CD14-positive monocyte (primary cell): ENCODE data around the gene STX2. TPM values are rescaled to one million over a fixed set of nuclear protein-coding genes. Genes with fewer than 3 reads are reported as not detected.

Experiments
- DNase-seq, 3 donors: peaks; one replicate each; pipeline ENCODE4 v3.0.0-alpha.2; 2011 to 2022
- H2AFZ ChIP-seq: 2 replicates; pipeline ENCODE4 v1.6.0; 2012; ENCODE audit warnings: mild to moderate bottlenecking, low read depth, low read length, inconsistent platforms; ENCODE audit not compliant: insufficient read depth, poor library complexity, severe bottlenecking
- H3K27ac ChIP-seq, 2 donors: 1 replicate in 1 of 2; 2 replicates in 1 of 2; pipeline ENCODE4 v1.5.1; 2012 to 2013; ENCODE audit warnings: low read length in 2 of 2, control low read depth in 1 of 2, inconsistent platforms in 1 of 2, low read depth in 1 of 2, mild to moderate bottlenecking in 1 of 2
- H3K27me3 ChIP-seq, 2 donors: one replicate each; pipeline versions ENCODE4 v1.6.0 to v1.6.1; 2011 to 2013; ENCODE audit warnings: low read length in 2 of 2; ENCODE audit not compliant: control insufficient read depth in 2 of 2, insufficient read depth in 2 of 2
- H3K36me3 ChIP-seq, 2 donors: replicated peaks in 1 of 2; 1 replicate in 1 of 2; 2 replicates in 1 of 2; pipeline versions ENCODE4 v1.5.1 to v1.6.1; 2012 to 2013; ENCODE audit warnings: low read length in 2 of 2, control low read depth in 1 of 2, inconsistent platforms in 1 of 2, mild to moderate bottlenecking in 1 of 2; ENCODE audit not compliant: insufficient read depth in 2 of 2, control insufficient read depth in 1 of 2
- H3K4me1 ChIP-seq, 2 donors: 1 replicate in 1 of 2; 2 replicates in 1 of 2; pipeline versions ENCODE4 v1.5.1 to v1.6.1; 2012 to 2013; ENCODE audit warnings: low read length in 2 of 2, control low read depth in 1 of 2, inconsistent platforms in 1 of 2, mild to moderate bottlenecking in 1 of 2, moderate library complexity in 1 of 2; ENCODE audit not compliant: insufficient read depth in 2 of 2, control insufficient read depth in 1 of 2
- H3K4me2 ChIP-seq: replicated peaks from 2 replicates; pipeline ENCODE3; 2012; ENCODE audit warnings: low read length, moderate library complexity, mild to moderate bottlenecking; ENCODE audit not compliant: poor library complexity, severe bottlenecking; ENCODE audit errors: extremely low read depth
- H3K4me3 ChIP-seq, 3 experiments: fragments of 200-600 bp in 1 of 3; sonication (generic) in 1 of 3; replicated peaks in 1 of 3; 1 replicate in 2 of 3; 2 replicates in 1 of 3; pipeline ENCODE4 v1.5.1; 2011 to 2013; ENCODE audit warnings: low read length in 3 of 3, mild to moderate bottlenecking in 3 of 3, control low read depth in 2 of 3, low read depth in 2 of 3, inconsistent platforms in 1 of 3, moderate library complexity in 1 of 3
- H3K79me2 ChIP-seq: 2 replicates; pipeline ENCODE4 v1.6.0; 2012; ENCODE audit warnings: mild to moderate bottlenecking, control low read depth, inconsistent platforms, low read length, moderate library complexity; ENCODE audit not compliant: insufficient read depth
- H3K9ac ChIP-seq: 2 replicates; pipeline ENCODE4 v1.6.0; 2017; ENCODE audit warnings: low read length, mild to moderate bottlenecking; ENCODE audit not compliant: insufficient read depth, poor library complexity, severe bottlenecking
- H3K9me3 ChIP-seq, 2 donors: replicated peaks in 1 of 2; 1 replicate in 1 of 2; 2 replicates in 1 of 2; pipeline versions ENCODE4 v1.5.1 to v1.6.1; 2012 to 2013; ENCODE audit warnings: low read length in 2 of 2, control low read depth in 1 of 2; ENCODE audit not compliant: control insufficient read depth in 1 of 2, insufficient read depth in 1 of 2
- H4K20me1 ChIP-seq: 2 replicates; pipeline ENCODE4 v1.6.0; 2012; ENCODE audit warnings: mild to moderate bottlenecking, low read length, control low read depth, moderate library complexity; ENCODE audit not compliant: insufficient read depth
- H3K27ac Mint-ChIP-seq, 7 donors: one replicate each; pipeline ENCODE4 v1.8.0; 2020; ENCODE audit warnings: mild to moderate bottlenecking in 7 of 7, mixed read lengths in 7 of 7, moderate library complexity in 6 of 7, inconsistent platforms in 2 of 7
- H3K27me3 Mint-ChIP-seq, 3 donors: one replicate each; pipeline ENCODE4 v1.8.0; 2021 to 2022; ENCODE audit warnings: low read depth in 3 of 3, mild to moderate bottlenecking in 3 of 3, mixed read lengths in 3 of 3, moderate library complexity in 3 of 3, inconsistent platforms in 1 of 3
- H3K36me3 Mint-ChIP-seq, 2 donors: one replicate each; pipeline ENCODE4 v1.8.0; 2020; ENCODE audit warnings: mixed read lengths in 2 of 2, inconsistent platforms in 1 of 2, mild to moderate bottlenecking in 1 of 2
- H3K4me1 Mint-ChIP-seq: one replicate; pipeline ENCODE4 v1.8.0; 2020; ENCODE audit warnings: mild to moderate bottlenecking, mixed read lengths
- H3K4me3 Mint-ChIP-seq, 2 donors: one replicate each; pipeline ENCODE4 v1.8.0; 2020; ENCODE audit warnings: mild to moderate bottlenecking in 2 of 2, mixed read lengths in 2 of 2, moderate library complexity in 1 of 2
- H3K9me3 Mint-ChIP-seq, 7 donors: one replicate each; pipeline ENCODE4 v1.8.0; 2020 to 2022; ENCODE audit warnings: mixed read lengths in 7 of 7, mild to moderate bottlenecking in 6 of 7, moderate library complexity in 6 of 7, inconsistent platforms in 2 of 7
- WGBS: methylation state at CpG from one replicate; pipeline ENCODE4 v1.1.5; 2013; ENCODE audit warnings: missing lambda C conversion rate; ENCODE audit not compliant: insufficient coverage; 5-methylcytosine and 5-hydroxymethylcytosine counted together
- intact Hi-C, 2 donors: fragments of 100-400 bp; cut with micrococcal nuclease; formaldehyde crosslinking; loops; one replicate each; pipeline versions ENCODE4 v1.15.0 to v1.15.1; 2023
- polyA plus RNA-seq, 3 donors: library from polyadenylated mRNA; depleted of rRNA in 1 of 3; unstranded in 2 of 3; stranded (reverse) in 1 of 3; fragments of 300-500 nt in 2 of 3; fragments of >200 nt in 1 of 3; fragmentation: Illumina TruSeq in 2 of 3; gene quantifications; 1 replicate in 2 of 3; 2 replicates in 1 of 3; pipeline ENCODE4 v1.2.3, GENCODE V29; 2012 to 2021
- TF ChIP-seq, protein P1 (sequence below): fragments of 200-600 bp; IDR thresholded peaks from one replicate; pipeline ENCODE4 v1.8.0; 2022; ENCODE audit warnings: antibody characterized with exemption, mild to moderate bottlenecking

Gene STX2
- polyA plus RNA-seq, 3 donors = 4.8 to 32.9 (median 7.6) TPM

DNA sequence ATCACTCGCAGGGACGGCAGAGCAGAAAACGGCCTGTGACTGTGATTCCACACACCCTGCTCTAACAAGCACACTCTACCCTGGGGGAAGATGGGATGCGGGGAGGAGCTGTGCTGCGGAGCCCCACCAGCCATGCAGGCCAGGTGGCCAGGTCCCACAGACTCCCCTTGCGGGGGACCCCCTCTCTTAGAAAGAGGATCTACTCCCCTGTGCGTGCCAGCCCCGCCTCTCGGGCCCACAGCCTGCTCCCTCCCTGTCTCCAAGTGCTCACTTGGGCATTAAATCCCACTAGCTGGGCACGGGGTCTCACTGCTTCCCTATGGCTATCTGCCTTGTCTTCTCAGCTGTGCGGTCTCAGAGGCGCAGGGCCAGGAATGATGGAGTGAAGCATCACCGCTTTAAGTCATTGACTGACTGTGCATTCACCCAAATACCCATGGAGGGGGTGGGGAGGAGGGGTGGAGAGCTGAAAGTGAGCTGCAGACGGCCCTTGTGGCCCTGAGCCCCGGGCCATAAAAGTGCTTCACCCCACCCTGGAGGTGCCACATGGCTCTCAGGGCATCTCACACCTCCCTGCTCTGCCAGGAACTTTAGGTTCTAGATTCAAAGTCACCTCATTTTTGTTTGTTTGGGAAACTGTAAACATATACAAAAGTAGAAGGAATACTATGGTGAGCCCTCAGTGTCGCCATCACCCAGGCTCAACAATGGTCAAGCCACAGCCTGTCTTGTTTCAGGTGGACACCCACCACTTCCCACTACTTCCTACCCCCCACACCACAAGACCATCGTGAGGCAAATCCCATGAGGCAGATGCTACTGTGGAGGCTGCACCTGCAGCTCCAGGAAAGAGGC, 9.4 kb downstream of the STX2 start:
- Histone ChIP-seq H4K20me1 (peaks cover 14% of the 10 kb centered on the region), H3K9ac (no peak overlapping the region), H3K9me3 (no peaks in the 10 kb centered on the region), H2AFZ (no peak overlapping the region), H3K27ac (no peak overlapping the region), H3K27me3 (no peaks in the 10 kb centered on the region), H3K79me2 (peaks cover 24% of the 10 kb centered on the region), H3K4me1 (peaks cover 12 to 18% of the 10 kb centered on the region in 2 donors), H3K4me2 (no peak overlapping the region), H3K36me3 (peaks cover 0 to under 1% of the 10 kb centered on the region in 2 donors), H3K4me3 (no peak overlapping the region)
- Mint-ChIP-seq H3K4me3 (no peak overlapping the region), H3K36me3 (peaks cover 14% of the 10 kb centered on the region in 2 donors), H3K27me3 (peaks cover 0 to 2% (median 1%) of the 10 kb centered on the region in 3 donors), H3K4me1 (peaks cover 30% of the 10 kb centered on the region), H3K27ac (peak overlapping the region in 1 of 7 donors; percentile 18), H3K9me3 (peaks cover 0 to 4% (median 0%) of the 10 kb centered on the region in 7 donors)
- TF ChIP-seq, protein P1, sequence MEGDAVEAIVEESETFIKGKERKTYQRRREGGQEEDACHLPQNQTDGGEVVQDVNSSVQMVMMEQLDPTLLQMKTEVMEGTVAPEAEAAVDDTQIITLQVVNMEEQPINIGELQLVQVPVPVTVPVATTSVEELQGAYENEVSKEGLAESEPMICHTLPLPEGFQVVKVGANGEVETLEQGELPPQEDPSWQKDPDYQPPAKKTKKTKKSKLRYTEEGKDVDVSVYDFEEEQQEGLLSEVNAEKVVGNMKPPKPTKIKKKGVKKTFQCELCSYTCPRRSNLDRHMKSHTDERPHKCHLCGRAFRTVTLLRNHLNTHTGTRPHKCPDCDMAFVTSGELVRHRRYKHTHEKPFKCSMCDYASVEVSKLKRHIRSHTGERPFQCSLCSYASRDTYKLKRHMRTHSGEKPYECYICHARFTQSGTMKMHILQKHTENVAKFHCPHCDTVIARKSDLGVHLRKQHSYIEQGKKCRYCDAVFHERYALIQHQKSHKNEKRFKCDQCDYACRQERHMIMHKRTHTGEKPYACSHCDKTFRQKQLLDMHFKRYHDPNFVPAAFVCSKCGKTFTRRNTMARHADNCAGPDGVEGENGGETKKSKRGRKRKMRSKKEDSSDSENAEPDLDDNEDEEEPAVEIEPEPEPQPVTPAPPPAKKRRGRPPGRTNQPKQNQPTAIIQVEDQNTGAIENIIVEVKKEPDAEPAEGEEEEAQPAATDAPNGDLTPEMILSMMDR = no peak
- no peak for DNase-seq
- WGBS = 89% methylated on average over 9 of the region's 17 CpGs
- intact Hi-C loops = no loop called here

DNA sequence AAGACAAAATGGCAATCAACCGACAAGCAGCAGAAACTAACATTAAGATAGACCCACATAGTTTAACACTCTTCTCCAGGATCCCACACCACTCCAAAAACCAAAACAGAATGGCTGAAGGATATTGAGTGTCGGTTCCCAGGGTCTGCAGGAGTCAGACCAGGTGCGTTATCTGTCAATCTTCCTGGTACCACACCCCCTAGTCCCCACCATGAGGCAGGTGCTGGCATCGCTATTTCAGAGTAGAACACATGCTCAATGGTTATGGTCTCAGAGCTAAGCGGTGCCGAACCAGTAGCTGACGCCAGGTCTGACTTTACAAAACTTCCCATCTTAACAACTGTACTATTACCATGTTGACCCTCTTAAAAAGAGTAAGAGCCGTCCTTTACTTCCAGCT, 10.2 kb downstream of the STX2 start:
- H3K27ac Mint-ChIP-seq = peak overlapping the region in 1 of 7 donors; percentile 36
- H4K20me1 ChIP-seq = peaks cover 14% of the 10 kb centered on the region
- no peak overlapping the region for H3K4me3 ChIP-seq
- intact Hi-C loops = no loop called here
- peaks cover 0 to 4% (median 0%) of the 10 kb centered on the region in 7 donors for H3K9me3 Mint-ChIP-seq
- peaks cover 0 to 7% of the 10 kb centered on the region in 2 donors for H3K36me3 ChIP-seq
- no peak overlapping the region for H2AFZ ChIP-seq
- H3K4me3 Mint-ChIP-seq = no peak overlapping the region
- no peak for DNase-seq
- H3K4me1 Mint-ChIP-seq = peaks cover 25% of the 10 kb centered on the region
- H3K4me2 ChIP-seq = no peak overlapping the region
- TF ChIP-seq, protein P1 = no peak
- no peak overlapping the region for H3K27ac ChIP-seq
- H3K27me3 ChIP-seq = no peaks in the 10 kb centered on the region
- H3K9me3 ChIP-seq = no peaks in the 10 kb centered on the region
- H3K9ac ChIP-seq = no peak overlapping the region
- H3K79me2 ChIP-seq = peaks cover 24% of the 10 kb centered on the region
- WGBS = 100% methylated on average over 7 of the region's 8 CpGs
- peaks cover 0 to 1% (median 0%) of the 10 kb centered on the region in 3 donors for H3K27me3 Mint-ChIP-seq
- H3K36me3 Mint-ChIP-seq = peaks cover 13 to 15% of the 10 kb centered on the region in 2 donors
- H3K4me1 ChIP-seq = peaks cover 12 to 18% of the 10 kb centered on the region in 2 donors
